ENCODE measurements around the gene TMEM89. TPM values are rescaled to one million over a fixed set of nuclear protein-coding genes. Genes with fewer than 3 reads are reported as not detected.
A peak's percentile ranks its signal among the peaks of the same experiment; 100 is the strongest.

TMEM89 gene
- total and polyA plus RNA-seq, 9 donors = not detected

DNA sequence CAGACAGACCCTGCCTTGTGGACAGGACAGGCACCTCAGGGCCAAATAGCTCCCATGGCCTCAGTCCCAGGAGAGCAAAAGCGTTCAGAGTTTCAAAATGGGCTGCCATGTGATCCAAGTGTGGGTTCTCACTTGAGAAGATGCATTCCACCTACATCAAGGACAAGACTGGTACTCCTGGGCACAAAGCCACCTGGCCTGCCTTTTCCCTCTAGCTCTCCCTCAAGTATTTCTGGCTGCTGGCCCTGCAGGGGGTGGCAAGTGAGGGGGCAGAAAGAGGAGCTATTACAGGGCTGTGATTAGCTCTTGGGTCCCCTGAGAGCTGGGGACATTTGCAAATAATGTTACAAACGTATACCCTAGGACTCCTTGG, 20.0 kb downstream of the TMEM89 start:
- Histone ChIP-seq H3K27ac (no peak overlapping the region), H3K4me3 (no peak overlapping the region), H3K4me1 (ENCODE audit: insufficient read depth) (peaks cover 20% of the 10 kb centered on the region), H3K27me3 (no peaks in the 10 kb centered on the region), H3K36me3 (no peaks in the 10 kb centered on the region), H3K9me3 (no peaks in the 10 kb centered on the region)
- TF ChIP-seq, protein P1, sequence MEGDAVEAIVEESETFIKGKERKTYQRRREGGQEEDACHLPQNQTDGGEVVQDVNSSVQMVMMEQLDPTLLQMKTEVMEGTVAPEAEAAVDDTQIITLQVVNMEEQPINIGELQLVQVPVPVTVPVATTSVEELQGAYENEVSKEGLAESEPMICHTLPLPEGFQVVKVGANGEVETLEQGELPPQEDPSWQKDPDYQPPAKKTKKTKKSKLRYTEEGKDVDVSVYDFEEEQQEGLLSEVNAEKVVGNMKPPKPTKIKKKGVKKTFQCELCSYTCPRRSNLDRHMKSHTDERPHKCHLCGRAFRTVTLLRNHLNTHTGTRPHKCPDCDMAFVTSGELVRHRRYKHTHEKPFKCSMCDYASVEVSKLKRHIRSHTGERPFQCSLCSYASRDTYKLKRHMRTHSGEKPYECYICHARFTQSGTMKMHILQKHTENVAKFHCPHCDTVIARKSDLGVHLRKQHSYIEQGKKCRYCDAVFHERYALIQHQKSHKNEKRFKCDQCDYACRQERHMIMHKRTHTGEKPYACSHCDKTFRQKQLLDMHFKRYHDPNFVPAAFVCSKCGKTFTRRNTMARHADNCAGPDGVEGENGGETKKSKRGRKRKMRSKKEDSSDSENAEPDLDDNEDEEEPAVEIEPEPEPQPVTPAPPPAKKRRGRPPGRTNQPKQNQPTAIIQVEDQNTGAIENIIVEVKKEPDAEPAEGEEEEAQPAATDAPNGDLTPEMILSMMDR (IDR thresholded peaks at IDR 0.05) = no peak
- TF ChIP-seq POLR2A (IDR thresholded peaks at IDR 0.05) (no peak), EP300 (IDR thresholded peaks at IDR 0.05) (no peak)
- intact Hi-C loops (cut with DNase I) = no loop called here
- 69 to 73% (median 72%) methylated on average over 2 of the region's 2 CpGs for WGBS, 3 donors
- no peak for DNase-seq

- TF ChIP-seq EP300 (IDR thresholded peaks at IDR 0.05) = no peak
- TF ChIP-seq, protein P1 (IDR thresholded peaks at IDR 0.05) = no peak
- no peak for TF ChIP-seq POLR2A (IDR thresholded peaks at IDR 0.05)
- H3K4me3 ChIP-seq = no peak overlapping the region
- peaks cover 22% of the 10 kb centered on the region for H3K4me1 ChIP-seq (ENCODE audit: insufficient read depth)
- H3K27ac ChIP-seq = no peak overlapping the region
- no peaks in the 10 kb centered on the region for H3K9me3 ChIP-seq
- intact Hi-C loops (cut with DNase I) = no loop called here
- no peaks in the 10 kb centered on the region for H3K36me3 ChIP-seq
- no peaks in the 10 kb centered on the region for H3K27me3 ChIP-seq
- no peak for DNase-seq
- 90 to 96% (median 92%) methylated on average over 19 of the region's 19 CpGs for whole genome bisulfite sequencing, 3 donors
These were observed 20.6 kb downstream of the TMEM89 start for GRCh38 chr3:48600711-48601621.

DNA sequence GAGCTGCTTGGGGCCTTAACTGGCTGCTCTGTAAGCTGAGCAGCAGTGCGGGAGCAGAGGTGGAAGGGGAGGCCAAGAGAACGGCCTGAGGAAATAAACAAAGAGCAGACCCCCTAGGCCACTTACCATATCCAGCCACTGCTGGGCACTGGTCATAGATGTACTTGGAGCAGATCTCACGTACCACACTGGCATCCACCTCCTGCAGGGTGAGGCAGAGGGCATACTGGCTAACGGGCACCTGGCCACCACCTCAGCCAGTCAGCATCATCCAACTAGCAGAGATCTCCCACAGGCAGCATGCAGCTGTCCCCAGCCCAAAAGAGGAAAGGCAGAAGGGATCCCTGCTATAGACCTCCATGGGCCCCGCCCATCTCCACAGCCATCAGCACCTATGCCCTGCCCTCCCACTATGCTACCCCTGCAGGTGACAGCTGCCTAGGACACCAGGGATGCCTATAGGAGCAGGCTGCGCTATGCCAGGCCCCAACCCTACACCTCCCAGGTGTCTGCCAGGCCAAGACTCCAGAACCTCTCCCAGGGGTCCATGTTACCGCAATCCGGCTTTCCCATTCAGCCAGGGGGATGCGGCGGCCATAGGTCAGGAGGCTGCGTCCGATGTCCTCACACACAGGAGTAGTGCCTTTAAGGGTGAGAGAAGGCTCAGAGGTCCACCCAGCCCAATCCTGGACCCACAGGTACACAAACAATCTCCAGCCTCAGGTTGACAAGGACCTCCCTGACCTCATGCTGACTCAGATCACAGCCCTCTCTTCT, 21.9 kb downstream of the TMEM89 start:
- Histone ChIP-seq H3K4me3 (no peak overlapping the region), H3K4me1 (ENCODE audit: insufficient read depth) (peaks cover 28% of the 10 kb centered on the region), H3K36me3 (no peaks in the 10 kb centered on the region), H3K27me3 (no peaks in the 10 kb centered on the region), H3K9me3 (no peaks in the 10 kb centered on the region), H3K27ac (peak overlapping the region in 1 of 2 donors; percentile 74)
- intact Hi-C loops (cut with DNase I) = no loop called here
- TF ChIP-seq POLR2A (IDR thresholded peaks at IDR 0.05) (no peak), EP300 (IDR thresholded peaks at IDR 0.05) (no peak)
- TF ChIP-seq, protein P1 (IDR thresholded peaks at IDR 0.05) = no peak
- DNase-seq = peak in 1 of 5 donors; percentile 44
- WGBS, 3 donors = 81 to 91% (median 84%) methylated on average over 12 of the region's 12 CpGs

- TF ChIP-seq EP300 (IDR thresholded peaks at IDR 0.05) (no peak), POLR2A (IDR thresholded peaks at IDR 0.05) (no peak)
- TF ChIP-seq, protein P1 (IDR thresholded peaks at IDR 0.05) = no peak
- no peaks in the 10 kb centered on the region for H3K36me3 ChIP-seq
- WGBS, 3 donors = 17 to 31% (median 17%) methylated on average over 11 of the region's 11 CpGs
- peak overlapping the region; percentile 73 to 74 for H3K27ac ChIP-seq
- intact Hi-C loops (cut with DNase I) = no loop called here
- H3K4me1 ChIP-seq (ENCODE audit: insufficient read depth) = peaks cover 30% of the 10 kb centered on the region
- H3K27me3 ChIP-seq = no peaks in the 10 kb centered on the region
- no peaks in the 10 kb centered on the region for H3K9me3 ChIP-seq
- DNase-seq = no peak
- H3K4me3 ChIP-seq = no peak overlapping the region
These were observed 22.5 kb downstream of the TMEM89 start for GRCh38 chr3:48599077-48599501.
